ENCODE data around the gene NOTUM.

DNA sequence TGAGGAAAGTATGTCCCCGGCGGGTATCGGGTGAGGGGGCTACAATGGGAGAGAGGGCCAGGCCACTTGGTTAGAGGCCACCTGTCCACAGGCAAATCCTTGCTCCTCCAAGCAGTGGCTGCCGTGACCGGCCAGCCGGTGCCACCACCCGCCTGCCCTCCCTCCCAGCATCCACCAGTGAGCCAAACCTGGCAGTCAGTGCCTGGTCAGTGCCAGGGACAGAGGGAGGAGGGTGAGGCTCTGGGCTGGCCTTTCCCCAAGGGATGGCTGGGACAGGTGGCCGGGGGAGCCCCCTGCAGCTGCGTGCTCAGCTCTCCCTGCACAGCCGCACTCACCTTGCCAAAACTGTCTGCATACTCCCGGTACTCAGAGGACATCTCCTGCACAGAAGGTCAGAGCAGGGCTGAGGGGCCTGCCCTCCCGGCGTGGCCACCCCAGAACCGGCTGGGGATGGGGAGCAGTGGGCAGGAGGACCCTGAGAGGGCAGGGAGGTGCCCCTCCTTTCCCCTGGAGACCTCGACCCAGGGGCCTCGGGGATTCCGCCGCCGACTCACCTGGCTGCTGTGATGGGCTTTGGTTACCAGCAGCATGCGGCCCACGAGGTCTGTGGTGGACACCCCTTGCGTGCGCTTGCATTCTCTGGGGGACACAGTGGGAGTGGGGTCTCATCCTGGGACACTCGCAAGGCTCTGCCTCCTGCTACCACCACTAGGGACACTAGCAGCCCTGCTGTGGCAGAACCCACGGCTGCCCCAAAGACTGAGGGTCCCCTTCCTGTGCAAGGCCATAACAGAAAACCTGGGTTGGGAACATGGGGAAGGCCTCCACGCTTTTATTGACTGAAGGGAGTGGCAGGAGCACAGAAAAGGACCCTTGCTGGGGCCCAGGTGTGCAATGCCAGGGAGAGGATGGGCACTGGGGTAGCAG, 53.5 kb downstream of the NOTUM start:
- TF ChIP-seq CTCF (IDR thresholded peaks at IDR 0.05) (no peak), ZFX (IDR thresholded peaks at IDR 0.05; ENCODE audit: borderline replicate concordance) (no peak)

Measured in 22Rv1 (cell line).